CD4-positive, alpha-beta T cell treated with Interleukin-12 subunit alpha and Interleukin-12 subunit beta, for 1 hour (primary cell): ENCODE data around the gene DTX4.

ENCODE experiments used
- DNase-seq: peaks from one replicate; pipeline ENCODE4 v3.0.0-alpha.2; 2020

The DTX4 gene

DNA sequence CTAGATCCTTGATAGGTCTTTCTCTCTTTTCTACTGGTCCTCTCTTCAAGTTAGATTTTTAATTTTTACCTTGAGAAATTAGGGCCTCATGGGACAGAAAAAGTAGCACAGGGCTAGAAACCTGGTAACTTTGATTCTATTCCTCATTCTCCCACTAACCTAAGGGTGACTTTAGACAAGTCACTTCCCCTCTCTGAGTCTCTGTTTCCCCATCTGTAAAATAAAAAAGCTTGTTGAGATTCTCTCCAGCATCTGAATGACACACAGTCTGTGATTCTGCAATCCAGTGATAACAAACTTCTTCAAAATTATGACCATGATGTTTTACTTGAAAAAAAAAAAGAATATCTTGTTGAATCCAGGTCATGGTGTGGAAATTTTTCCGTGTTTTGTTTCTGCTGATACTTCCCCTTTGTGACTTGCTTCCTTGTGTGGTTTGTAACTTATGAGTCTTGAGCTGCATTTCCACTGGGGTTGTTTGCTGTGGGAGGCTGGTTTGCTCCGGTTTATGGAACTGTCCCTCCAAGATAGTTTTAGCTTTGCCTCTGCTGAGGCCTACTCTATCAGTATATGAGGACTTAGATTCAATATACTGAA is 50.6 kb downstream of the DTX4 start:
- no peak for DNase-seq

DNA sequence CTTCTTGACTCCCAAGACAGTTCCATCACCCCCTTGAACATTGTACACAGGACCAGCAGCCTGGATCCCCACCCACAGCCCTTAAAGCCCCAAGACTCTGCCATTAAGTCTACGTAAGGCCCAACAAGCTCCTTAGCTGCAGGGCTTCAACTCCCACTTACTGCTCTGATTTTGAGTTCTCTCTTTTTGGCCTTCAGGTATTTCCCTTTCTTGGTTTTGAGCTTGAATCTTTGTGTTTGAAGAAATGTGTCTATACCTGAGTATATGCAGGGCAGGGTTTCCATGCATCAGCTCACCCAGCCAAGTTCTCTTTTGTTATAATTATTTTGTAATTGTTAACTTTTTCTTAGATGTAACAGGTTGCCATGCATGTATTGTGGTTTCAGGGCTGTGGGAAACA is 51.2 kb downstream of the DTX4 start:
- DNase-seq: no peak

DNA sequence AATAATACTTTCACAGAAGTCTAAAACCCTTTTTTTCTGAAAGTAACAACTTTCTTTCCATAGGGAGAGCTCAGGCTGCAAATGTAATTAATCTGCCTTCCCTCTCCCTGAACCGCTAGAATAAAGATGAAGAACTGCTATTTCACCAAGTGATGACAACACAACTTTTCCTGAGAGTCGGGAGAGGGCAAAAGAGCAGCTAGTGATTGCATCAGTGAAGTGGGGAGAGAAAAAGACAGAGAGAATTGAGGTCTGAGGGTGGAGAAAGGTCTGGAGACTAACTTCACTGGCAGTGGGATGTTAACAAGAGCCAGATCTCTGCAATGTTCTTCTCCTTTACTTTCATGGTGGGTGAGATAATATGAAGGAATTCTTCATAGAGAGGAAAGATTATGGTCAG is 51.7 kb downstream of the DTX4 start:
- DNase-seq: no peak

DNA sequence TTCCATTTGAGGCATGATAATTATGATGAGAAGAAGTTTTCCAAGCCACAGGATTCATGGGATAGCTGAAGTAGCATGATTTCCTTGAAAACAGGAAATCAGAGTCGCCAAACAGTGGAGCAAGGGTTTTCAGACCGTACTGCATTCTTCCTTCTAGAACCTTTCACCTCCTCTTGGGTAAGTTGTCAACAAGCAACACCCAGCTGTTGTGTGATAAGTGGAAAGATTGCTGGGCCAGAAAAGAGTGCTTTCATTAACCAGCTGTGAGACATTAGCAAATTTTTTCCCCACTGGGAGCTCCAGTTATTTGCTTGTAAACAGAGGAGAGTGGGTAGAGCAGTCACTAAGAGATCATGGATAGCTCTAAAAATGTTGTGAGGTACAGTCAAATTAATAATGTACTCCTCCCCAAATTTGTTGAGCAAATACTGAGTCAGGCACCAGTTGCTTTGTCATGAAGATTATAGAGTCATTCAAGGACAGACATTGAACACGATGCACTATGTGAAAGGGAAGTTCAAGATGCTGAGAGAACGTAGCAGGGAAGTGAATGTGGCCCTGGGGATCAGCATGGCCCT is 52.5 kb downstream of the DTX4 start:
- no peak for DNase-seq

DNA sequence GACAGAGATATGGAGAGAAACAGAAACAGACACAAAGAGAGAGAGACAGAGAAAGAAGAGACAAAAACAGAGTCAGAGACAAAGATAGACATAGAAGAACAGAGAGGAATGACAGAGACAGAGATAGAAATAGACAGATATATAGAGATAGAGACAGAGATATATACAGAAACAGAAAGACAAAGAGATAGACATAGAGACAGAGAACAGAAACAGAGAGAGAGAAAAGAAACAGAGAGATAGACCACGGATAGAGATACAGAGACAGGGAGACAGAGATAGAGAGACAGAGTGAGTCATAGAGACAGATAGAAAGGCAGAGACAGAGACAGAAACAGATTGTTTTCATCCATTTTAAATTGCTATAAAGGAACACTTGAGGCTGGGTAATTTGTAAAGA is 53.1 kb downstream of the DTX4 start:
- DNase-seq: no peak

- DNase-seq: no peak
Measured at GRCh38 chr11:59226396-59226795, 54.5 kb downstream of the DTX4 start.

DNA sequence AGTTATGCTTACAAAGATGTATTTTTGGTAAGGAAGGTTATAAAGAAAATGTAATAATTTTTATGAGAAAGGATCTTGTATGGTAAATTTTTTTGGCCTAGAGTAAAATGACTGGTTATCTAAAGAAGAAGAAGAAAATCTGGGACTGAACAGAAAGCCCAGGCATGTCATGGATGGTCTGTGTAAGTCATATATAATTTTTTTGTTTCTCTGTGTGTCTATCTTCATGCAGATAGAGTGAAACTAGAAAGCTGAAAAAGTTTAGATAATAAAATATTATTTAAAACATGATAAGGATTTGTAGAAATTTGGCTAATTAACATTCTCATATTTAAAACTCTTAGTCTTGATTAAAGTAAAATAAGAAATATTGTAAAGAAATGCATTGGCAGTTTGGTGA is 68.4 kb downstream of the DTX4 start:
- DNase-seq: no peak

- DNase-seq: no peak
Measured at GRCh38 chr11:59243633-59244032, 71.7 kb downstream of the DTX4 start.

GRCh38 chr11:59247531-59248227 is 75.7 kb downstream of the DTX4 start:
- peak; percentile 17 for DNase-seq

DNA sequence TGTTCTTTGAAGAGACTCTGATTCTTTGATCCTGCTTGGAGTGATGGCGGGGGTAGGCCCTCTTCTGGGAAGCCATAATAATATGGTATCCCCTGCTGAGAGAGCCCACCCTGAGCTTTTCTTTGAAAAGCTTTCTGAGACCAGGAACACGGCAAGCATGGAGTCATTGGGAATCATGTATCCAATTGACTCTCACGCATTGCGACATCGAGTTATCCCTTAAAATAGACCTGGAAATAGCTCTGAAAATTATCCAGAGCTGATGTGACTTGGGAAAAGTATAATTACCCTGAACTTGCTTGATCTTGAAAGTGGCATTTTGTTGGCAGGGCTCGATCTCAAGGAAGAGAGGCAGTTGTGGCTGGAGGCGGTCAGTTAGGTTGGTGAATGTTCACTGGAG is 77.6 kb downstream of the DTX4 start:
- no peak for DNase-seq

DNA sequence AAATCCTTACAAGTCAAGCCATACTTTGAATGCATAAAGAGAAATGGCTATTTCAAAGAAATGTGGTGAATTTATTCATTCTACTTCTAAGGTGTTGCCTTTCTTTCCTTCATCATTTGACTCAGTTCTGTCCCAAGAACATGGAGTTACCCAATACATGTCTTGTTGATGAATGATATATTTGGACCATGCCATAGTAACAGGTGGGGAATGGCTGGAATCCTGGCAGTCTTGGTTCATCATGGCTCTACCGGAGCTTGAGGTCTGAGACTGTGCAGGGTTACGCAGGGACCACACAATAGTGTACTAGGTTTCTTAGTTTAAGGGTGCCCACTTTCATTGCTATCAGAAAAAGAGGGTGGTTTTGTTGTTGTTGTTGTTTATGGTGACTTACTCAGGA is 81.1 kb downstream of the DTX4 start:
- DNase-seq: no peak

GRCh38 chr11:59254286-59254685 is 82.4 kb downstream of the DTX4 start:
- no peak for DNase-seq

- DNase-seq: no peak
Measured at GRCh38 chr11:59255281-59255680, 83.3 kb downstream of the DTX4 start.
